Peyer's patch (tissue), 4 donors: ENCODE measurements around the gene TMX4.

Experiments
- CTCF ChIP-seq, 6 experiments: fragments of 450-650 bp in 4 of 6; fragments of 200-600 bp in 2 of 6; sonication (generic) in 1 of 6; IDR thresholded peaks; one replicate each; pipeline ENCODE4 v1.5.1; 2017 to 2019; ENCODE audit warnings: antibody characterized with exemption in 6 of 6, mild to moderate bottlenecking in 3 of 6, moderate library complexity in 1 of 6
- POLR2A ChIP-seq, 2 donors: fragments of 450-650 bp; IDR thresholded peaks; one replicate each; pipeline ENCODE4 v1.5.1; 2017; ENCODE audit warnings: antibody characterized with exemption in 2 of 2, mild to moderate bottlenecking in 2 of 2, moderate library complexity in 2 of 2

GRCh38 chr20:8000796-8001195, 18.8 kb downstream of the TMX4 start:
- TF ChIP-seq CTCF (IDR thresholded peaks at IDR 0.05) (no peak), POLR2A (IDR thresholded peaks at IDR 0.05) (no peak)
